OCI-LY3 (cell line): ENCODE results near the gene UBA5.
A peak's percentile ranks its signal among the peaks of the same experiment; 100 is the strongest.

ENCODE experiments used
- H2AFZ ChIP-seq: fragments of 200-600, 300-600 bp; shearing (Covaris generic); 2 replicates; pipeline ENCODE4 v1.6.0; 2014; ENCODE audit warnings: antibody characterized with exemption, low read depth, low read length
- H3K27ac ChIP-seq: fragments of 200-600, 300-600 bp; sonication (generic); 2 replicates; pipeline ENCODE4 v1.5.1; 2014; ENCODE audit warnings: mild to moderate bottlenecking, low read length, moderate library complexity, mixed read lengths
- H3K27me3 ChIP-seq: fragments of 200-600, 300-600 bp; sonication (generic); 2 replicates; pipeline ENCODE4 v1.6.1; 2014; ENCODE audit warnings: low read depth, low read length, mixed read lengths
- H3K36me3 ChIP-seq: fragments of 200-600, 300-600 bp; sonication (generic); replicated peaks from 2 replicates; pipeline ENCODE3; 2014; ENCODE audit warnings: low read depth, low read length, mixed read lengths
- H3K4me1 ChIP-seq: fragments of 300-600, 200-600 bp; sonication (generic); 2 replicates; pipeline ENCODE4 v1.6.1; 2014; ENCODE audit warnings: low read length, mixed read lengths
- H3K4me2 ChIP-seq: fragments of 200-600, 300-600 bp; sonication (generic); 2 replicates; pipeline ENCODE4 v1.6.1; 2014; ENCODE audit warnings: low read length, mixed read lengths
- H3K4me3 ChIP-seq: fragments of 300-600, 200-600 bp; sonication (generic); 2 replicates; pipeline ENCODE4 v1.5.1; 2014; ENCODE audit warnings: antibody characterized with exemption, mild to moderate bottlenecking, low read length, moderate library complexity
- H3K79me2 ChIP-seq: fragments of 300-600, 200-600 bp; shearing (Covaris generic); 2 replicates; pipeline ENCODE4 v1.6.1; 2014; ENCODE audit warnings: mild to moderate bottlenecking, low read length, mixed read lengths
- H3K9ac ChIP-seq: fragments of 300-600, 200-600 bp; shearing (Covaris generic); 2 replicates; pipeline ENCODE4 v1.6.0; 2014; ENCODE audit warnings: mild to moderate bottlenecking, low read length, moderate library complexity
- H3K9me3 ChIP-seq: fragments of 200-600, 300-600 bp; shearing (Covaris generic); 2 replicates; pipeline ENCODE4 v1.6.1; 2014; ENCODE audit warnings: low read length, mixed read lengths; ENCODE audit not compliant: insufficient read depth
- H4K20me1 ChIP-seq: fragments of 200-600, 300-600 bp; sonication (generic); 2 replicates; pipeline ENCODE4 v1.6.1; 2016; ENCODE audit warnings: low read length, mixed read lengths; ENCODE audit not compliant: insufficient read depth
- CTCF ChIP-seq: fragments of 200-600, 300-600 bp; sonication (generic); IDR thresholded peaks from 2 replicates; pipeline ENCODE4 v1.5.1; 2014; ENCODE audit warnings: antibody characterized with exemption, low read length, low read depth
- EZH2phosphoT487 ChIP-seq: fragments of 200-600 bp; shearing (Covaris generic); IDR thresholded peaks from 2 replicates; pipeline ENCODE4 v1.6.1; 2018; ENCODE audit warnings: antibody characterized with exemption, mixed run types, low read depth

UBA5 gene

GRCh38 chr3:132660811-132661070, 612 bp downstream of the UBA5 start:
- no peaks in the 10 kb centered on the region for H3K27me3 ChIP-seq
- peaks cover 23% of the 10 kb centered on the region; the same call in 1 of the 2 replicates for H4K20me1 ChIP-seq
- H3K9ac ChIP-seq = peak overlapping the region; percentile 87
- no peak for TF ChIP-seq EZH2phosphoT487
- TF ChIP-seq CTCF = no peak
- peaks cover 19% of the 10 kb centered on the region for H3K4me1 ChIP-seq
- H3K4me3 ChIP-seq = peak overlapping the region; percentile 92
- peak overlapping the region; percentile 89 for H2AFZ ChIP-seq
- peaks cover 70% of the 10 kb centered on the region for H3K79me2 ChIP-seq
- H3K9me3 ChIP-seq = no peaks in the 10 kb centered on the region
- H3K4me2 ChIP-seq = peak overlapping the region; percentile 78
- H3K27ac ChIP-seq = no peak overlapping the region
- H3K36me3 ChIP-seq = no peaks in the 10 kb centered on the region

- peaks cover 19% of the 10 kb centered on the region for H3K4me1 ChIP-seq
- no peaks in the 10 kb centered on the region for H3K36me3 ChIP-seq
- peak overlapping the region; percentile 78 for H3K4me2 ChIP-seq
- no peaks in the 10 kb centered on the region for H3K9me3 ChIP-seq
- no peak for TF ChIP-seq CTCF
- TF ChIP-seq EZH2phosphoT487 = no peak
- no peaks in the 10 kb centered on the region for H3K27me3 ChIP-seq
- no peak overlapping the region for H2AFZ ChIP-seq
- H3K4me3 ChIP-seq = peak overlapping the region; percentile 92
- H4K20me1 ChIP-seq = peaks cover 26% of the 10 kb centered on the region; the same call in 1 of the 2 replicates
- no peak overlapping the region for H3K27ac ChIP-seq
- H3K9ac ChIP-seq = peak overlapping the region; percentile 87
- peaks cover 73% of the 10 kb centered on the region for H3K79me2 ChIP-seq
Observed at GRCh38 chr3:132661101-132661500, 972 bp downstream of the UBA5 start.

- Histone ChIP-seq H3K36me3 (no peaks in the 10 kb centered on the region), H3K4me3 (no peak overlapping the region), H3K79me2 (peaks cover 73% of the 10 kb centered on the region)
Observed at GRCh38 chr3:132662212-132662611, 2.1 kb downstream of the UBA5 start.

GRCh38 chr3:132665230-132665745, 5.2 kb downstream of the UBA5 start:
- no peak for TF ChIP-seq CTCF
- no peak for TF ChIP-seq EZH2phosphoT487

More at GRCh38 chr3:132662212-132662611, 2.1 kb downstream of the UBA5 start:
- no peak for TF ChIP-seq CTCF
- no peak for TF ChIP-seq EZH2phosphoT487
- Histone ChIP-seq H2AFZ (no peak overlapping the region), H3K9me3 (no peaks in the 10 kb centered on the region), H3K4me2 (peak overlapping the region; percentile 78; the same call in 1 of the 2 replicates), H3K9ac (no peak overlapping the region), H4K20me1 (peaks cover 27% of the 10 kb centered on the region), H3K4me1 (peaks cover 19% of the 10 kb centered on the region), H3K27ac (no peak overlapping the region), H3K27me3 (no peaks in the 10 kb centered on the region)

More at GRCh38 chr3:132665230-132665745, 5.2 kb downstream of the UBA5 start:
- Histone ChIP-seq H3K27ac (no peak overlapping the region), H3K4me2 (no peak overlapping the region), H3K4me1 (peaks cover 11% of the 10 kb centered on the region), H3K79me2 (peaks cover 56% of the 10 kb centered on the region), H4K20me1 (peaks cover 27% of the 10 kb centered on the region), H3K36me3 (peaks cover 5% of the 10 kb centered on the region), H3K9me3 (no peaks in the 10 kb centered on the region), H3K27me3 (no peaks in the 10 kb centered on the region), H2AFZ (no peak overlapping the region), H3K4me3 (no peak overlapping the region), H3K9ac (no peak overlapping the region)
